HG03135 (cell line): ENCODE results near the gene TSPAN4.

Source experiments
- ATAC-seq: cut with Tn5 transposase; IDR thresholded peaks from one replicate; pipeline ENCODE4 v1.9.1; 2021; ENCODE audit warnings: mild to moderate bottlenecking, moderate library complexity; ENCODE audit not compliant: unreplicated experiment

Gene TSPAN4

GRCh38 chr11:882596-882995, 39.9 kb downstream of the TSPAN4 start:
- no peak for ATAC-seq

- ATAC-seq: no peak
Observed at GRCh38 chr11:883527-883926, 40.9 kb downstream of the TSPAN4 start.

GRCh38 chr11:884578-885070, 42.0 kb downstream of the TSPAN4 start:
- no peak for ATAC-seq

GRCh38 chr11:886568-886967, 43.9 kb downstream of the TSPAN4 start:
- no peak for ATAC-seq

- no peak for ATAC-seq
Observed at GRCh38 chr11:887589-887988, 44.9 kb downstream of the TSPAN4 start.

GRCh38 chr11:888310-889212, 45.9 kb downstream of the TSPAN4 start:
- no peak for ATAC-seq

- ATAC-seq: no peak
Observed at GRCh38 chr11:889257-889656, 46.6 kb downstream of the TSPAN4 start.

GRCh38 chr11:889687-890475, 47.2 kb downstream of the TSPAN4 start:
- ATAC-seq: no peak

- no peak for ATAC-seq
Observed at GRCh38 chr11:890794-891540, 48.3 kb downstream of the TSPAN4 start.

- ATAC-seq: no peak
Observed at GRCh38 chr11:893008-893654, 50.5 kb downstream of the TSPAN4 start.

- ATAC-seq: no peak
Observed at GRCh38 chr11:894575-895201, 52.0 kb downstream of the TSPAN4 start.

GRCh38 chr11:895331-896110, 52.9 kb downstream of the TSPAN4 start:
- ATAC-seq: no peak

GRCh38 chr11:897253-898142, 54.8 kb downstream of the TSPAN4 start:
- ATAC-seq: no peak

- no peak for ATAC-seq
Observed at GRCh38 chr11:898143-898511, 55.5 kb downstream of the TSPAN4 start.

GRCh38 chr11:898540-899190, 56.0 kb downstream of the TSPAN4 start:
- ATAC-seq: no peak

GRCh38 chr11:899724-900123, 57.1 kb downstream of the TSPAN4 start:
- ATAC-seq: no peak

- no peak for ATAC-seq
Observed at GRCh38 chr11:900545-900944, 57.9 kb downstream of the TSPAN4 start.
